Activated T-helper 9 cell treated with anti-CD3 and anti-CD28 coated beads, Interleukin-2, amount 50 U/mL, for 16 hours (primary cell): Measurements from ENCODE around the gene WWTR1.

Experiments
- DNase-seq: peaks from one replicate; pipeline ENCODE4 v3.0.0-alpha.2; 2020; ENCODE audit warnings: low read depth

The WWTR1 gene

DNA sequence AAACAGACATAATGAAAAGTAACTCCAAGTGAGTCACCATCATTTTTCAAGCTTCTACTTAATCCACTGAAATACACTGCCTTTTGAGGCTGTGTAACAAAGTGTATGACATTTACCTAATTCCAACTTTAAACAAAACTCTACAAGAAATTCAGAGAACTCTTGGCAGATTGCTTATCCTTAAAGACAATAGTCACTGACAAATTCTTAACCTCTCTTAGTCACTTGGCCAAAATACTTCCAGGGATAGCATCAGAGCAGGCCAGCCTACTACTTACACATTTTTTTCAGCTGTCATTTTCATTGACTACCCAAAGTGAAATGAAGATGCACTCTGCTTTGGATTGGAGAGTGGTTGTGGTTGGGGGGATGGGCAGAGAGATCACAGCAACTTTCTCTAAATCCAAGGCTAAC, 3.6 kb downstream of the WWTR1 start:
- no peak for DNase-seq

- DNase-seq: no peak
These were observed 4.3 kb downstream of the WWTR1 start for GRCh38 chr3:149653564-149653963.

- DNase-seq: no peak
These were observed 4.7 kb downstream of the WWTR1 start for GRCh38 chr3:149653136-149653535.

DNA sequence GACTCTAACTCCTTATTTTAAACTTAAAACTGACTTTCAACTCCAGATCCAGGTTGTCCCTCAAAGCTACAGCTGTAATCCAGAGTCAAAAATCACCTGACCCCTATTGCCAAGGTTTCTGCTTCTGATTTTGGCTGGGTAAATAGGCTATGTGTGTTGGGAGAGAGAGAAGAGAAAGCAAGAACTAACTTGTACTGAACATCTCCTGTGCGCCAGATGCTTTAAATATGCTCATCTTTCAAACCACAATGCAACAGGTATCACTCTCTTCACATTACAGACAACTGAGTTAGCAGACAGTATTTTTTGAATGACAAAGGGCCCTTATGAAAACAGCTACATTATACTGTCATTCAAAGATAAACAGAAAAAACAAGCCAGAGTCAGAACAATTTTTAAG, 7.0 kb downstream of the WWTR1 start:
- DNase-seq: no peak

- no peak for DNase-seq
These were observed 9.3 kb downstream of the WWTR1 start for GRCh38 chr3:149648525-149648924.

DNA sequence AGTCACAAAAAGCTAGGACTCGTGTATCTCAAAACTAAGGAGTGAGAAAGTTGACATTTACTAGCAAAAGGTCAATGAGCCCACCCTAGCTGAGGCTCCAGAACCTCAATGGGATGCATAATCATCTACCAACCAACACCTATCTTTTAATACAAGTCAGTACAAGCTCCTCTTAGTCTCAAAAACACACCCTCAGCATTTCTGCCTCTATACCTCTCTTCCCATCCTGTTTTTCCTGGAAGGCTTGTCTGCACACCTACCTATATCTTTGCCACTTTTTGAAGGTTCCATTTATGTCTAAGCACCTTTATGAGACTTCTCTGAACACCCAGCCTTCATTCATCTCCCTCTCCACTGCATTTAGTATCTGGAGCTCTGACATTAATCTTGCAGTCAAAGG, 10.0 kb downstream of the WWTR1 start:
- DNase-seq: no peak

- no peak for DNase-seq
These were observed 10.5 kb downstream of the WWTR1 start for GRCh38 chr3:149647285-149647684.

GRCh38 chr3:149646181-149646766, 11.6 kb downstream of the WWTR1 start:
- DNase-seq: no peak

DNA sequence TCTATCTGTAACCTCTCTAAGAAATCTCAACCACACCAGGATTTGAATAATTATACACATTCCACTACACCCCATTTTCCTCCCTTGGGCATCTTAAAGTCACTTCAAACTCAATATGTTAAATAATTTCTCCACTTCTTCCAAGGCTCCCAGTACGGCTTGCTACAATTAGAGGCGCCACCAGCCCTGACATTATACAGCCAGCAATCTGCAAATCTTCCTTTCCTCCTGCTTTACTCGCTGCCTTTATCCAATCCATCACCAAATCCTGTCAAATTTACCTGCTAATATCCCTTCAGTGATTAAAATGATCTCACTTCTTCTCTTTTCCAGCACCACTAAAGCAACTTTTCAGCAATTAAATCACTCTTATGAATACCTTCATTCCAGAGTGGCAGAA, 13.9 kb downstream of the WWTR1 start:
- DNase-seq: no peak

GRCh38 chr3:149643482-149643798, 14.4 kb downstream of the WWTR1 start:
- DNase-seq: no peak

DNA sequence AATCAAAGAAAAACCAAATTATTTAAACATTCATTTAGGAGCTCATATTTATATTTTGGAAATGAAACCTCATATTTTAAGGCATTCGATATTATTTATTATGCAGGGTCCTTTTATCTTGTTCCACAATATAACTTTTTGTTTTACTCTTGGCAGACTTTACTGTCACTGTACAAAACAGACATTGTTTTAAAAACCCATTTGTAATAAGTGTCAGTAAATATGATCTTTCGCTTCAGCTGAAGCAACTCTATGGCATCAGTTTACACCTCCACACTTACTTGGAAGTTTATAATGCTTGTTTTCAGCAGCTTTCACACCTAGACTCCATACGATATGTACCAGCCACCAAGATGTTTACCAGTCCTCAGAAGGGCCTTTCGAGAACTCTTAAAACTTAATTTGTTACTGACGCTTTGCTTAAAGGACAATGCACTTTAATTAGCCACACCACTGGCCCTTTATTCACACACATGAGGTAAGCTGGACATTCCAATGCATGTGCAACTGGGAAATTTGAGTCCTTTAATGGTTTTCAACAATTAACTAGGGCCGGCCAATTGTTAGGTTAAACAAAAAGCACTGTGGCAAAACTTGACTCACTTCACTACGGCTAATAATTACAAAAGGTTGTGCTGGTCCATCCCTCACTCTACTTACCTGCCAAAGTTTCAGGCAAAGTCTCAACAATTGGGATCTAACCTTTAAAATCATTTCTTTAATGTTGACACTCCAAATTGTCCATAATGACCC, 16.7 kb downstream of the WWTR1 start:
- no peak for DNase-seq

DNA sequence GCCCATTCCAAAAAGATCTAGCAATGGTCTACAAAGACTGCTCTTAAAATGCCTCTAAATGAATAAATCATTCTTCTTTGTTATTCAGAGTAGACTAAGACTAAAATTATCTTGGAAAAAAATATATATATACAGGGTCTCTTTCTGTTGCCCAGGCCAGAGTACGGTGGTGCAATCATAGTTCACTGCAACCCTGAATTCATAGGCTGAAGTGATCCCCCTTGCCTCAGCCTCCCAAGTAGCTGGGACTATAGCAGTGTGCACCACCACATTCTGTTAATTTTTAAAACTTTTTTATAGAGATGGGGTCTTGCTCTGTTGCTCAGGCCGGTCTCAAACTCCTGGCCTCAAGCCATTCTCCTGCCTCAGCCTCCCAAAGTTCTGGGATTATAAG, 18.7 kb downstream of the WWTR1 start:
- DNase-seq: no peak

DNA sequence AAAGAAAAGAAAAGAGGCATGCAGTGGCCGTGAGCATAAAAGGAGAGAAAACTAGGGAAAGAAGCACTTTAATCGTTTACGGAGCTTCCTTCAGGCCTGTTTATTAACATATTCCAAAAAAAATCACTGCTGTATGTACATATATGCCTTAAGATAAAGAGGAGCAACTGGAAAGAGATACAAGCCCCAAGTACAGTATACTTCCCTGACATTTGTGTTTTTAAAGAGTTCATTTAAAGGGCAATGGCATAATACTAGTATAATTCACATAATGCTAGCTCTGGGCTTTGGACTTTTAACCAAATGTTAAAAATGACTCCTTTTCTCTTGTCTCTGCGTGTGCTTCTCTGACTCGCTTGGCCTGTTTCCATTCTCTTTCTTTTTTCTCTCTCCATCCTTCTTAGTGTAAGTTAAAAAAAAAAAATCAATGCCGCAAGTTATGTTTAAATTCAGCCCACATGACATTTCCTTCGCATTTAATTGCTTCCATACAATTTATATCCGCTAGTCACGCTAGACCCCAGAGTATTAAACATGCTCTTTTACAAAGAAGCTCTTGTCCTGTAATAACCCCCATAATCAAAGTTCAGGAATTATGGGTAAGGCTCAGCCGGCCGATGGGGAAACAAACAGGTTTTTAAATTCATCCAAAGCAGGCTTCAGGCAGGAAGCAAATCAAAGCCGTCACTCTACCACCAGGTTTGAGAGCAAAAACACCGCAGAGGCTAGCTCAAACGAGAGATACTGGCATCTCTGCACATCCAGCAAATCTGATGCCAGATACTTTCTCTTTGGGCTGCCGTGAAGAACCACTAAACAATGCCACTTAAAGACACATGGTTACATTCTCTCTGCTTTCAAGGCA, 19.4 kb downstream of the WWTR1 start:
- DNase-seq: no peak

DNA sequence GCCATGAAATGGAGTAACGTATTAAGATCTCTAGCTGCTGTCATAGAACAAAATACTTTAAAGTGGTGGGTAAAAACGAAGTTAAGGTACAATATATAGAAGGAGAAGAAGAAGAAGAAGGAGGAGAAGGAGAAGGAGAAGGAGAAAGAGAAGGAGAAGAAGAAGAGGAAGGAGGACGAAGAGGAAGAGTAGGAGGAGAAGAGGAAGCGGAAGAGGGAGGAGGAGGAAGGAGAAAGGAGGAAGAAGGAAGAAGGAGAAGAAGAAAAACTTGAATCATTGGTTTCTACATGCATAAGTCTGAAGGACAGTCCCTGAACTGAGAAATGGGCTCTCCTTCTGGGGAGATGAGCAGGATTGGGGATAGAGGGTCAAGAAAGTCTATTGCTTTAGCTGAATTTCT, 22.4 kb downstream of the WWTR1 start:
- no peak for DNase-seq

DNA sequence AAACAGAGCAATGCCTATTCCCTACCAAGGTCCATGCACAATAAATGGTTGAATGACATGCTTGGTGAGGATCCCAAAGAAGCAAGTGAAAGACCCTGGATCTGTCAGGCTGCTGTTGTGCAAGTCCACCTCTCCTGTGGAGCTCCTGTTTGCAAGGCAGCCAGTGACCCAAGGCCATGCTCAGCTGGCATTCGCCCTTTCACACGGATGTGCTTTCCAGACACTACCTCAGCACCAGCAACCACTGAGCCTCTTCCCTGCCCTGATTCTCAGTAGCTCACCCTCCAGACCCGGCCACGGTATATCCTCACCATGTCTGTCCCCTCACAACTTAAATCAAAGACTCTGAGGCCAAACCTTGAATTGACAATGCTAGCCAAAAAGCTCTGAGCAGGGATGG, 23.3 kb downstream of the WWTR1 start:
- DNase-seq: no peak

DNA sequence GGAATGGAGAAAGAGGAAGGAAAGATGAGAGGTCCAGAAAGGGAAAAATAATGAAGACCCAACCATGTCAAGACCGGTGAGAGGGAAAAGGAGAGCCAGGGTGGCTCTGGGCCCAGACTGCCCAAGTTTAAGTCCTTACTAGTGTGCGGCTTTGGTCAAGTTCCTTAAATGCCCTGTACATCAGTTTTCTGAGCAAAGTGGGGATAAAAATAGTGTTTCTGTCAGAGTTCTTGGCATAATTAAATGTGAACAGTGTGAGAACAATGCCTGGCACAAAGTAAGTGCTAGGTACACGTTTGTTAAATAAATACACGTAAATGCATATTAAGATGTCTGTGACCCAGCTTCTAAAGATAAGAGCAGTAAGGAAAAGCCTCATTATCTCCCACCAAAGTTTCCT, 23.8 kb downstream of the WWTR1 start:
- no peak for DNase-seq

GRCh38 chr3:149632225-149632624, 25.6 kb downstream of the WWTR1 start:
- no peak for DNase-seq

DNA sequence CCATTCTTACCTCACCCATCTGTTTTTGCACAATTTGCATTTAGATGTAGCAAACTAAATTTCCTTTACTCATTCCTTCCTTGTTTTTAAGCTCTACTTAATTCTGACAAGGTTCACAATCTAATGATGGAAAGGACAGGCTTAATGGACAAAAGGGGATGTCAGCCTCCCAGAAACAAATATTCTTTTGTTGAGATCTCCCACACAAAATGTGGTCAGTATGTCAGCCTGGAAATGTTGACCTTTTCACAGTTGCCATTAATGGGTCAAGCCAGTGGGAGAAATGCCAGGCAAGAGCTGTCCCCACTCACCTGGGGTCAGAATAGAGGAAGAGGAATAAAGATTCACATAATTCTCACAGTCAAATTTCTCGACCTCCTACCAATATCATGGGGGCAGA, 27.0 kb downstream of the WWTR1 start:
- no peak for DNase-seq

DNA sequence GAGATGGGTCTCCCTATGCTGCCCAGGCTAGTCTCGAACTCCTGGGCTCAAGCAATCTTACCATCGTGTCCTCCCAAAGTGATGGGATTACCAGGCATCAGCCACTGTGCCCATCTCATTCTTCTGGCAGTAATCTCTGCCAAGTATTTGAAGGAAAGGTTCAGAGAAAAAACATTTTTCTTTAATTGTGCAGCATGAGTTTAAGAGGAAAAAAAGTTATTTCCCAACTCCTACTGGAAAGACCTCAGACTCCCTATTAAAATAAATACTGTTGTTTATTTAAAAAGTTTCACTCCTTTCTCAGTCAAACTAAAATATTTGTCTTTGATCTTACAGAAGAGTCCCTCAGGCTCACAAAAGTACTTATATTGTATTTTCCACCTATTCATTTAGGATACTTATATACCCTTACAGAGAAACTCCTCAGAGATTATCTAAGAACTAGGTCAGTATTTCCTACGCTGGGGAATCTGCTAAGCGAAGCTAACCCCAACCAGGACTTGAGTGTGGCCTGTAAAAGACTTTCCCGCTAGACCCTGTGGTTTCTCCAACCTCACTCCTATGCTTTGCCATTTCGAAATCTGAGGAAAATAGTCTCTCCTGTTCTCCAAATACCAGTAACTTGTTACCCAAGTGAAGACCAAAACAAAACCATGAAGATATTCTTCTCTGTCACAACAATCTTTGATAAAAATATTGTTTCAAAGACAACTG, 28.7 kb downstream of the WWTR1 start:
- DNase-seq: no peak

- DNase-seq: no peak
These were observed 31.2 kb downstream of the WWTR1 start for GRCh38 chr3:149626671-149627070.

DNA sequence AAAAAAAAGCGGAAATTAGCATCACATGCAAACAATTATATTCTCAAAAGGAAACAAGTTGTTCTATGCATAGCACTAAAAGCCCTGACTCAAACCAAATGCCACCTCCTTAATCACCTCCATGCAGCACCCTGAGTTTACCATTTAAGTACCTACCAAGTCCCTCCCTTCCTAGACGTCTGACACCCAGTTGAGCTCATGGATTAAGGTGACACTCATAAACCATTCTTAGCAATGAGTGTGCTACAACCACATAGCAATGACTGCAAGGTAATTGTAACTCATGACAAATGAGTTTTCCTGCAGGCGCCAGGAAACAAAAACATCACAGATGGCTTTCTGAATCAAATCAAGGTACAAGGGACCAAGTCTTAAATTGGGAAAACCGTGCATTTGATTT, 32.0 kb downstream of the WWTR1 start:
- DNase-seq: no peak

DNA sequence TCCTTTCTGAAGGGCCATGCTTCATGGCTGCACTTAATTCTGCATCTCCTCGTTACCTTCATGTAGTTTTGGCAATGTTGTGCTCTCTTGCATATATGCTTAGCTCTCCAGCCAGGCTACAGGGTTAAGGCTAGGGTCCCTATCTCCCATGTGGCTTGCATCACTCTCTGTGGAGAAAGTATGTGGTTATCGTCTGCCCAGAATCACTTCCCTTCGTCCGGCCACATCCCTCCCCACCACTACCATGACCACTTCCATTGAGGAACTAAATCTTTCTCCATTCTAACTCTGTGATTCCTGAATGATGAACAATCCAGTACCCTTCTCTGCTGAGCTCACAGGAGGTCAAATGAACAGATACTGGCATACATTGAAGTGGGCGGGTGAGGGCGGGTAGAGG, 34.0 kb downstream of the WWTR1 start:
- no peak for DNase-seq
